Vagina (tissue), 2 donors: ENCODE measurements around the gene ME2. TPM values are rescaled to one million over a fixed set of nuclear protein-coding genes. Genes with fewer than 3 reads are reported as not detected.

ENCODE experiments used
- DNase-seq, 2 donors: peaks; one replicate each; pipeline ENCODE4 v3.0.0-alpha.2; 2017; ENCODE audit errors: extremely low spot score in 2 of 2
- H3K27ac ChIP-seq: fragments of 200-600 bp; sonication (generic); one replicate; pipeline ENCODE4 v1.5.1; 2019
- H3K27me3 ChIP-seq: fragments of 200-600 bp; sonication (generic); one replicate; pipeline ENCODE4 v1.5.1; 2019
- H3K36me3 ChIP-seq, 2 donors: fragments of 200-600 bp; sonication (generic); one replicate each; pipeline ENCODE4 v1.5.1; 2017 to 2019
- H3K4me1 ChIP-seq: fragments of 200-600 bp; sonication (generic); one replicate; pipeline ENCODE4 v1.5.1; 2019
- H3K4me3 ChIP-seq, 2 donors: fragments of 200-600 bp; sonication (generic); 1 replicate in 1 of 2; 2 replicates in 1 of 2; pipeline ENCODE4 v1.5.1; 2016 to 2019
- H3K9me3 ChIP-seq: fragments of 200-600 bp; sonication (generic); one replicate; pipeline ENCODE4 v1.5.1; 2019
- POLR2A ChIP-seq, 2 donors: fragments of 450-650 bp; IDR thresholded peaks; one replicate each; pipeline ENCODE4 v1.6.1; 2017; ENCODE audit warnings: antibody characterized with exemption in 2 of 2, mild to moderate bottlenecking in 2 of 2, moderate library complexity in 2 of 2
- POLR2AphosphoS5 ChIP-seq, 2 donors: sonication (generic); formaldehyde crosslinking; IDR thresholded peaks; one replicate each; pipeline ENCODE4 v1.9.0; 2017; ENCODE audit warnings: antibody characterized with exemption in 2 of 2, mild to moderate bottlenecking in 2 of 2, low read depth in 1 of 2; ENCODE audit not compliant: insufficient read depth in 1 of 2
- intact Hi-C: fragments of 100-400 bp; cut with DNase I; formaldehyde crosslinking; loops from one replicate; pipeline ENCODE4 v1.15.1; 2023
- total RNA-seq: library from RNA; depleted of rRNA; stranded (reverse); fragments of >200 nt; gene quantifications from one replicate; pipeline ENCODE4 v1.2.3, GENCODE V29; 2016
- TF ChIP-seq, protein P1 (sequence below), 3 experiments: fragments of 450-650 bp in 2 of 3; fragments of 200-600 bp in 1 of 3; sonication (generic) in 1 of 3; IDR thresholded peaks; one replicate each; pipeline ENCODE4 v1.5.1; 2017 to 2019; ENCODE audit warnings: antibody characterized with exemption in 3 of 3, mild to moderate bottlenecking in 2 of 3, moderate library complexity in 2 of 3

Gene ME2
- total RNA-seq, 1 donor from 2014 or later: 32.2 TPM

DNA sequence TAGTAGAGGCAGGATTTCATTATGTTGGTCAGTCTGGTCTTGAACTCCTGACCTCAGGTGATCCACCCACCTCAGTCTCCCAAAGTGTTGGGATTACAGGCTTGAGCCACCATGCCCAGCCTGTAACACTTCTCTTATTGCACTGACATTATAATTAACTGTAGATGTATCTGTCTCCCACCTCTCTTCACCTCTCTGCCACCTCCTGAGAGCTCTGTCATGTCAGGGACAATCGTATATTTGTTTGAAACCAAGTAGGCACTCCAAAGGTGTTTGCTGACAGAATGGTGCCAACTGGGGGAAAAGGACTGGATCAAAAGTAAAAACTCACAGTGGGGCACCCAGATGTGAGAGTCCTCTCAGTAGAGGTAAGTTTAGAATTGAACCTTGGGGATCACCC lies 17.3 kb upstream of the ME2 start:
- DNase-seq: no peak
- no peaks in the 10 kb centered on the region for H3K4me1 ChIP-seq
- TF ChIP-seq POLR2A (IDR thresholded peaks at IDR 0.05): no peak
- TF ChIP-seq, protein P1, sequence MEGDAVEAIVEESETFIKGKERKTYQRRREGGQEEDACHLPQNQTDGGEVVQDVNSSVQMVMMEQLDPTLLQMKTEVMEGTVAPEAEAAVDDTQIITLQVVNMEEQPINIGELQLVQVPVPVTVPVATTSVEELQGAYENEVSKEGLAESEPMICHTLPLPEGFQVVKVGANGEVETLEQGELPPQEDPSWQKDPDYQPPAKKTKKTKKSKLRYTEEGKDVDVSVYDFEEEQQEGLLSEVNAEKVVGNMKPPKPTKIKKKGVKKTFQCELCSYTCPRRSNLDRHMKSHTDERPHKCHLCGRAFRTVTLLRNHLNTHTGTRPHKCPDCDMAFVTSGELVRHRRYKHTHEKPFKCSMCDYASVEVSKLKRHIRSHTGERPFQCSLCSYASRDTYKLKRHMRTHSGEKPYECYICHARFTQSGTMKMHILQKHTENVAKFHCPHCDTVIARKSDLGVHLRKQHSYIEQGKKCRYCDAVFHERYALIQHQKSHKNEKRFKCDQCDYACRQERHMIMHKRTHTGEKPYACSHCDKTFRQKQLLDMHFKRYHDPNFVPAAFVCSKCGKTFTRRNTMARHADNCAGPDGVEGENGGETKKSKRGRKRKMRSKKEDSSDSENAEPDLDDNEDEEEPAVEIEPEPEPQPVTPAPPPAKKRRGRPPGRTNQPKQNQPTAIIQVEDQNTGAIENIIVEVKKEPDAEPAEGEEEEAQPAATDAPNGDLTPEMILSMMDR (IDR thresholded peaks at IDR 0.05): no peak
- TF ChIP-seq POLR2AphosphoS5 (IDR thresholded peaks at IDR 0.05; ENCODE audit: insufficient read depth in 1 of 2, low read depth in 1 of 2): no peak

DNA sequence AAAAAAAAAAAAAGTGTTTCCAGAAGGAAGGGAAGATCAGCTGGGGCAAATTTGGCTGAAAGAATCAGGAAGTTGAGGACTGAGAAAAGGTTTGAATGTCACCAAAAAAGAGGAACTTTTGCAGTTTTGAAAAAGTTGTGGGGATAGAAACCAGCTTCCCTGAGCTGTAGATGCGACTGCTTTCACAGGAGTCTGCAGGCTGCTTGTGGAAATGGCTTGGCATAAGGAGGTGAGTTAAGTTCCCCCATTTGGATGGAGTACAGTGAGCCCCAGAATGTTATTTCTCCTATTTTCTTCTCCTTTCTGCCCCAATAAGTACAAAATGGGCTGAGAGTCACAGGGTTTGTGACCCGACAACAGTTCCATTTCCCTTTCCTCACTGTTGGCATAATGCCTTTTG lies 16.5 kb upstream of the ME2 start:
- no peak for DNase-seq
- Histone ChIP-seq H3K36me3 (no peaks in the 10 kb centered on the region), H3K4me3 (no peak overlapping the region), H3K4me1 (no peaks in the 10 kb centered on the region), H3K9me3 (no peaks in the 10 kb centered on the region), H3K27me3 (no peaks in the 10 kb centered on the region), H3K27ac (no peak overlapping the region)
- intact Hi-C loops: no loop called here
- TF ChIP-seq POLR2A (IDR thresholded peaks at IDR 0.05) (no peak), POLR2AphosphoS5 (IDR thresholded peaks at IDR 0.05; ENCODE audit: insufficient read depth in 1 of 2, low read depth in 1 of 2) (no peak)
- TF ChIP-seq, protein P1 (IDR thresholded peaks at IDR 0.05): no peak

More for the DNA sequence above, 17.3 kb upstream of the ME2 start:
- Histone ChIP-seq H3K4me3 (no peak overlapping the region), H3K36me3 (no peaks in the 10 kb centered on the region), H3K9me3 (no peaks in the 10 kb centered on the region), H3K27ac (no peak overlapping the region), H3K27me3 (no peaks in the 10 kb centered on the region)
- intact Hi-C loops: no loop called here

DNA sequence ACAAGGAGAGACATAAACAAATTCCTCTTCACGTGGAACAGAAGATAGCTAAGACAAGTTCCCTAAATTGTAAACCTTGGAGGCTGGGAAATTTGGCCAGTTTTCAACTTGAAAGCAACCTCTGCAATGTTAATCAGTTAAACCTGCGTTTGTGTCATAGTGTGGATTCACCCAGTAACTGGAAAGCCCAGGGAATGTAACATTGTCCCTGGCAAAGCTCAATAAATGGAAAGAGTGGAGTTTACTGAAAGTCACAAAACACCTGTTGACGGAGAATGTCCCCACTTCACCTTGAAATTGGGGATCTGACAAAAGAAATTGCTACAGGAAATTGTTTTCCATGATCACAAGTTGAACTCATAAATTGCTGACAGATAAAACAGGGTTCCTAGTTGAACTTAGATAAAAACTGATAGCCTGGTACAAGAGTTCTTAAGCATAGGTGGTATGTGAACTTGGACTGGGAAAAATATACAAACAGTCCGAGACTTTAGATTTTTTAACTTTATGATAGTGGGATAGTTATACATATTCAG lies 15.0 kb upstream of the ME2 start:
- TF ChIP-seq POLR2AphosphoS5 (IDR thresholded peaks at IDR 0.05; ENCODE audit: insufficient read depth in 1 of 2, low read depth in 1 of 2) (no peak), POLR2A (IDR thresholded peaks at IDR 0.05) (no peak)
- TF ChIP-seq, protein P1 (IDR thresholded peaks at IDR 0.05): no peak
- no peak overlapping the region for H3K27ac ChIP-seq
- H3K4me3 ChIP-seq: no peak overlapping the region
- no peaks in the 10 kb centered on the region for H3K36me3 ChIP-seq
- intact Hi-C loops: no loop called here
- H3K27me3 ChIP-seq: no peaks in the 10 kb centered on the region
- no peak for DNase-seq
- H3K4me1 ChIP-seq: no peaks in the 10 kb centered on the region
- H3K9me3 ChIP-seq: no peaks in the 10 kb centered on the region

DNA sequence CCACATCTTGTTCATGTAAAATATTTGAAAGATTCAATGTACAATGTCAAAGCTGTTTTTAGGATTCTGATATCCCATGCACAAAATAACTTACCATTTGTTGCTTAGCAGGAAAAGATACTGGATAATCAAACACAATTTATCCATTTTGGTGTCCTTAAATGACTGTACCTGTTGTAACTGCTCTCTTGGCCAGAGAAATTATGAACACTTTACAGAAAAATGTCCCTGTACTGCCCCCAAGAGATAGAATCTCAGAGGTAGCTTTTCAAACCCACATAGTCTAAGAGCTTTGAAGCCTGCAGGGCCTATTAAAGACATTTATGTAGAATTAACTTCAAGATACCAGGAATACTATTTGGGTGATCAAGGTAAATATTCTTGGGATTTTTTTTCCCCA lies 12.2 kb upstream of the ME2 start:
- H3K36me3 ChIP-seq: no peaks in the 10 kb centered on the region
- intact Hi-C loops: no loop called here
- H3K4me1 ChIP-seq: no peaks in the 10 kb centered on the region
- H3K27ac ChIP-seq: no peak overlapping the region
- TF ChIP-seq, protein P1 (IDR thresholded peaks at IDR 0.05): no peak
- TF ChIP-seq POLR2A (IDR thresholded peaks at IDR 0.05): no peak
- TF ChIP-seq POLR2AphosphoS5 (IDR thresholded peaks at IDR 0.05; ENCODE audit: insufficient read depth in 1 of 2, low read depth in 1 of 2): no peak
- H3K4me3 ChIP-seq: no peak overlapping the region
- no peaks in the 10 kb centered on the region for H3K27me3 ChIP-seq
- DNase-seq: no peak
- H3K9me3 ChIP-seq: no peaks in the 10 kb centered on the region

DNA sequence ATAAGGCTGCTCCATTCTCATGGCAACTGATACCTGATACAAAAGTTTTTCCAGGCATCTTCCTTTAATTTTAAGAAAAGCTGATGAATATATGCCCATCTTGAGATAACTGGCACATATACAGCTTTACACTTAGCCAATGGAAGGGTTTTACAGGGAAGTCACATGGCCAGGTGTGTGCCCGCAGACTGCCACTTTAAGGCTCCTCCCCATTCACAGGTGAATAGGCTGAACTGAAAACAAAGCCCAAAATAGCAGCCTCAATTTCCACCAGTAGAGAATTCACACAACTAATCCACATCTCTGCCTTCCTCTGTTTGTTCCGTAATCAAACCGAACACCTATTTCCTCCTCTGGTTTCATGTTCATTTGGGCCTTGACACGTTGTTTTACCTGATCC lies 9.8 kb upstream of the ME2 start:
- Histone ChIP-seq H3K4me3 (no peak overlapping the region), H3K36me3 (no peaks in the 10 kb centered on the region), H3K4me1 (no peaks in the 10 kb centered on the region), H3K27ac (no peak overlapping the region), H3K9me3 (no peaks in the 10 kb centered on the region), H3K27me3 (no peaks in the 10 kb centered on the region)
- TF ChIP-seq, protein P1 (IDR thresholded peaks at IDR 0.05): no peak
- no peak for TF ChIP-seq POLR2A (IDR thresholded peaks at IDR 0.05)
- no peak for TF ChIP-seq POLR2AphosphoS5 (IDR thresholded peaks at IDR 0.05; ENCODE audit: insufficient read depth in 1 of 2, low read depth in 1 of 2)
- intact Hi-C loops: no loop called here
- no peak for DNase-seq
